Activated CD4-positive, CD25-positive, alpha-beta regulatory T cell (primary cell): Measurements from ENCODE around the gene MVD.

ENCODE experiments used
- DNase-seq, 4 experiments: peaks; one replicate each; lab custom pipeline; 2025; lab: John Stamatoyannopoulos, UW

Gene MVD

GRCh38 chr16:88655733-88656281 lies 7.1 kb downstream of the MVD start:
- no peak for DNase-seq

GRCh38 chr16:88655053-88655732 lies 7.7 kb downstream of the MVD start:
- DNase-seq: no peak

- DNase-seq: no peak
These were observed 8.4 kb downstream of the MVD start for GRCh38 chr16:88654363-88655052.

GRCh38 chr16:88653596-88654362 lies 9.1 kb downstream of the MVD start:
- no peak for DNase-seq

GRCh38 chr16:88653101-88653500 lies 9.8 kb downstream of the MVD start:
- no peak for DNase-seq

GRCh38 chr16:88652762-88653063 lies 10.2 kb downstream of the MVD start:
- no peak for DNase-seq

- DNase-seq: no peak
These were observed 10.7 kb downstream of the MVD start for GRCh38 chr16:88651989-88652761.

- peak; percentile 46 to 57 (median 50) for DNase-seq
These were observed 11.5 kb downstream of the MVD start for GRCh38 chr16:88651276-88651988.

GRCh38 chr16:88650749-88651275 lies 12.1 kb downstream of the MVD start, which contains the start of gene CYBA:
TSS of gene CYBA (minus strand) at chr16:88651053. CDS start at chr16:88651013, 40 bp downstream.
- peak; percentile 65 to 75 (median 70) for DNase-seq

- DNase-seq: no peak
These were observed 12.8 kb downstream of the MVD start for GRCh38 chr16:88649924-88650748.

GRCh38 chr16:88649195-88649923 lies 13.5 kb downstream of the MVD start:
- DNase-seq: no peak

- DNase-seq: no peak
These were observed 15.5 kb downstream of the MVD start for GRCh38 chr16:88647178-88648070.

GRCh38 chr16:88646345-88647034 lies 16.4 kb downstream of the MVD start:
- DNase-seq: no peak

- DNase-seq: no peak
These were observed 16.9 kb downstream of the MVD start for GRCh38 chr16:88645941-88646340.

- DNase-seq: no peak
These were observed 17.4 kb downstream of the MVD start for GRCh38 chr16:88645455-88645854.

GRCh38 chr16:88643644-88643932 lies 19.3 kb downstream of the MVD start:
- DNase-seq: no peak

GRCh38 chr16:88642881-88643643 lies 19.8 kb downstream of the MVD start:
- DNase-seq: no peak
